Spleen (tissue), 7 donors: ENCODE data around the gene ZNF697.

Experiments
- POLR2A ChIP-seq, 3 donors: fragments of 450-650 bp; IDR thresholded peaks; one replicate each; pipeline ENCODE4 v1.5.1; 2017; ENCODE audit warnings: antibody characterized with exemption in 3 of 3, mild to moderate bottlenecking in 1 of 3
- POLR2AphosphoS5 ChIP-seq, 3 donors: sonication (generic); formaldehyde crosslinking; IDR thresholded peaks; one replicate each; pipeline ENCODE4 v1.5.1; 2017; ENCODE audit warnings: antibody characterized with exemption in 3 of 3
- TF ChIP-seq, protein P1 (sequence below), 11 experiments: fragments of 200-600 bp in 7 of 11; fragments of 450-650 bp in 4 of 11; sonication (generic) in 4 of 11; IDR thresholded peaks in 8 of 11; conservative IDR thresholded peaks in 3 of 11; 1 replicate in 7 of 11; 2 replicates in 4 of 11; pipeline versions ENCODE4 v1.4.0 to v1.8.0; 2016 to 2021; ENCODE audit warnings: antibody characterized with exemption in 11 of 11, inconsistent platforms in 4 of 11, mild to moderate bottlenecking in 1 of 11
- donor health status: DM: no; HTN: no; CAD: no; lungs with moderate emphysema.
- donor health status: DM: no; HTN: no; CAD: no.
- donor health status: DM: no; HTN: no; CAD: no.

DNA sequence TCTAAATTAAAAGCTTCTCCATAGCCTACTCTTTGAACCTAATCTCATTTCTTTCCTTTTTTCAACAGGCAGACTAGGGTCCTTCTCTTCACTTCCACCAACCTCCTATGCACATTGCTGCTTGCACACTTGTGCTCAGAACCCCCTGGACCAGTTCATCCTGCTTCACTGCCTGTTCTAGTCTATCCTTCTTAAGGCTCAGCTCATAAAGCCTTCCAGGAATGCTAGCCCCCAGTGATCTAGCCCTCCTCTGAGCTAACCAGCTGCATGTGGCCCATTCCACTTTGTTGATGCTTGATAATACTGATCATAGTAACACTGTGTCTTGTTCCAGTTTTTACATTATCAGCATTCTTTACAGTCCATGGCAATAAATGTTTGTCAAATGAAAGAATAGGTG is 40.7 kb upstream of the ZNF697 start:
- TF ChIP-seq, protein P1, sequence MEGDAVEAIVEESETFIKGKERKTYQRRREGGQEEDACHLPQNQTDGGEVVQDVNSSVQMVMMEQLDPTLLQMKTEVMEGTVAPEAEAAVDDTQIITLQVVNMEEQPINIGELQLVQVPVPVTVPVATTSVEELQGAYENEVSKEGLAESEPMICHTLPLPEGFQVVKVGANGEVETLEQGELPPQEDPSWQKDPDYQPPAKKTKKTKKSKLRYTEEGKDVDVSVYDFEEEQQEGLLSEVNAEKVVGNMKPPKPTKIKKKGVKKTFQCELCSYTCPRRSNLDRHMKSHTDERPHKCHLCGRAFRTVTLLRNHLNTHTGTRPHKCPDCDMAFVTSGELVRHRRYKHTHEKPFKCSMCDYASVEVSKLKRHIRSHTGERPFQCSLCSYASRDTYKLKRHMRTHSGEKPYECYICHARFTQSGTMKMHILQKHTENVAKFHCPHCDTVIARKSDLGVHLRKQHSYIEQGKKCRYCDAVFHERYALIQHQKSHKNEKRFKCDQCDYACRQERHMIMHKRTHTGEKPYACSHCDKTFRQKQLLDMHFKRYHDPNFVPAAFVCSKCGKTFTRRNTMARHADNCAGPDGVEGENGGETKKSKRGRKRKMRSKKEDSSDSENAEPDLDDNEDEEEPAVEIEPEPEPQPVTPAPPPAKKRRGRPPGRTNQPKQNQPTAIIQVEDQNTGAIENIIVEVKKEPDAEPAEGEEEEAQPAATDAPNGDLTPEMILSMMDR (IDR thresholded peaks at IDR 0.05 in 8 of 11, conservative IDR thresholded peaks at IDR 0.05 in 3 of 11), result no peak
- TF ChIP-seq POLR2AphosphoS5 (IDR thresholded peaks at IDR 0.05) (no peak), POLR2A (IDR thresholded peaks at IDR 0.05) (no peak)
